ENCODE measurements around the gene KRI1.

DNA sequence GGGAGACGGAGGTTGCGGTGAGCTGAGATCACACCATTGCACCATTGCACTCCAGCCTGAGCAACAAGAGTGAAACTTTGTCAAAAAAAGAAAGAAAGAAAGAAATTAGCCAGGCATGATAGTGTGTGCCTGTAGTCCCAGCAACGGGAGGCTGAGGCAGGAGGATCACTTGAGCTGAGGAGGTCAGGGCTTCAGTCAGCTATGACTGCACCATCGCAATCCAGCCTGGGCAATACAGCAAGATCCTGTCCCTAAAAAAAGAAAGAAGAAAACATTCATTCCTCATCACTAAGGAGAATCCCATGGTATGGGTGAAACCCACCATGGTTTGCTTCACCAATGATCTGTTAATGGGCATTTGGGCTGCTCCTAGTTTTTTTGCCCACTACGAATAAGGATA, 34.3 kb upstream of the KRI1 start:
- TF ChIP-seq, protein P1, sequence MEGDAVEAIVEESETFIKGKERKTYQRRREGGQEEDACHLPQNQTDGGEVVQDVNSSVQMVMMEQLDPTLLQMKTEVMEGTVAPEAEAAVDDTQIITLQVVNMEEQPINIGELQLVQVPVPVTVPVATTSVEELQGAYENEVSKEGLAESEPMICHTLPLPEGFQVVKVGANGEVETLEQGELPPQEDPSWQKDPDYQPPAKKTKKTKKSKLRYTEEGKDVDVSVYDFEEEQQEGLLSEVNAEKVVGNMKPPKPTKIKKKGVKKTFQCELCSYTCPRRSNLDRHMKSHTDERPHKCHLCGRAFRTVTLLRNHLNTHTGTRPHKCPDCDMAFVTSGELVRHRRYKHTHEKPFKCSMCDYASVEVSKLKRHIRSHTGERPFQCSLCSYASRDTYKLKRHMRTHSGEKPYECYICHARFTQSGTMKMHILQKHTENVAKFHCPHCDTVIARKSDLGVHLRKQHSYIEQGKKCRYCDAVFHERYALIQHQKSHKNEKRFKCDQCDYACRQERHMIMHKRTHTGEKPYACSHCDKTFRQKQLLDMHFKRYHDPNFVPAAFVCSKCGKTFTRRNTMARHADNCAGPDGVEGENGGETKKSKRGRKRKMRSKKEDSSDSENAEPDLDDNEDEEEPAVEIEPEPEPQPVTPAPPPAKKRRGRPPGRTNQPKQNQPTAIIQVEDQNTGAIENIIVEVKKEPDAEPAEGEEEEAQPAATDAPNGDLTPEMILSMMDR (IDR thresholded peaks at IDR 0.05; ENCODE audit: insufficient read depth, low read length, poor library complexity, severe bottlenecking): no peak
- TF ChIP-seq EZH2phosphoT487 (conservative IDR thresholded peaks at IDR 0.05; ENCODE audit: low read length): no peak
